ENCODE data around the gene ARHGAP5. TPM values are rescaled to one million over a fixed set of nuclear protein-coding genes. Genes with fewer than 3 reads are reported as not detected.

The ARHGAP5 gene
- total RNA-seq, 1 experiment from 2014 or later = 66.9 TPM

Other genes with a start within 250 kb of the ARHGAP5 start
- not detected in 2 replicates for gene RNU6-7, start 124.7 kb downstream of the ARHGAP5 start, total RNA-seq (2014; rRNA removed; shearing (Covaris generic))
- gene RNU6-8, start 126.0 kb downstream of the ARHGAP5 start, total RNA-seq (2014; rRNA removed; shearing (Covaris generic)) = not detected in 2 replicates

All from RPMI7951 (cell line).